Measurements from ENCODE around the gene OR5B2. TPM values are rescaled to one million over a fixed set of nuclear protein-coding genes. Genes with fewer than 3 reads are reported as not detected.

The OR5B2 gene
- total and polyA plus RNA-seq, 2 experiments from 2014 or later = not detected

GRCh38 chr11:58390551-58391063, 37.3 kb downstream of the OR5B2 start:
- Histone ChIP-seq H3K79me2 (replicated peaks; ENCODE audit: insufficient read depth) (no peaks in the 10 kb centered on the region), H3K36me3 (ENCODE audit: insufficient read depth) (no peaks in the 10 kb centered on the region), H3F3A (replicated peaks; ENCODE audit: low read depth) (no peaks in the 10 kb centered on the region), H4K20me1 (replicated peaks; ENCODE audit: insufficient read depth) (no peaks in the 10 kb centered on the region), H3K27me3 (ENCODE audit: insufficient read depth) (no peaks in the 10 kb centered on the region), H3K4me3 (no peak overlapping the region), H2AFZ (no peak overlapping the region), H3K9me2 (ENCODE audit: insufficient read depth) (peaks cover 8% of the 10 kb centered on the region; the same call in 1 of the 2 replicates), H3K27ac (ENCODE audit: low read depth) (no peak overlapping the region), H3K4me2 (no peak overlapping the region), H3K4me1 (ENCODE audit: insufficient read depth) (no peaks in the 10 kb centered on the region)
- H3K27me3 Mint-ChIP-seq (ENCODE audit: insufficient read depth, low read depth, poor library complexity) = no peaks in the 10 kb centered on the region
- DNase-seq (ENCODE audit: low spot score) (no peak), ATAC-seq (no peak)
- H3K9me3 Mint-ChIP-seq = peaks cover 16% of the 10 kb centered on the region
- no peak overlapping the region for H3K4me3 Mint-ChIP-seq
- no peaks in the 10 kb centered on the region for H3K4me1 Mint-ChIP-seq
- no peak for TF ChIP-seq NANOG (IDR thresholded peaks at IDR 0.05; ENCODE audit: borderline replicate concordance)
- no peak for TF ChIP-seq CTCF (conservative IDR thresholded peaks at IDR 0.05; ENCODE audit: low read depth in 2 of 2)
- TF ChIP-seq EZH2phosphoT487 (IDR thresholded peaks at IDR 0.05; ENCODE audit: unreplicated experiment) = no peak
- no peak overlapping the region for H3K27ac Mint-ChIP-seq
- peaks cover 2% of the 10 kb centered on the region; the same call in 1 of the 3 replicates for H3K36me3 Mint-ChIP-seq (ENCODE audit: low read depth)

Other genes with a start within 250 kb of the OR5B2 start
- 0.17 TPM in 1 of 2 replicates, not detected in the other for gene OR9Q2, start 239.1 kb downstream of the OR5B2 start, total RNA-seq (2014; rRNA removed; shearing (Covaris generic))
- gene OR9Q2, start 239.1 kb downstream of the OR5B2 start, polyA plus RNA-seq (2016; fragmentation: Nextera tagmentation; extraction: Ambion mirVana) = not detected in 2 replicates
- gene OR1S2, start 224.0 kb downstream of the OR5B2 start, total RNA-seq (2014; rRNA removed; shearing (Covaris generic)) = not detected in 2 replicates
- not detected in 2 replicates for gene OR1S2, start 224.0 kb downstream of the OR5B2 start, polyA plus RNA-seq (2016; fragmentation: Nextera tagmentation; extraction: Ambion mirVana)
- not detected in 2 replicates for gene OR1S1, start 215.4 kb downstream of the OR5B2 start, total RNA-seq (2014; rRNA removed; shearing (Covaris generic))
- not detected in 2 replicates for gene OR1S1, start 215.4 kb downstream of the OR5B2 start, polyA plus RNA-seq (2016; fragmentation: Nextera tagmentation; extraction: Ambion mirVana)
- gene OR10Q1, start 199.2 kb downstream of the OR5B2 start, total RNA-seq (2014; rRNA removed; shearing (Covaris generic)) = not detected in 2 replicates
- not detected in 2 replicates for gene OR10Q1, start 199.2 kb downstream of the OR5B2 start, polyA plus RNA-seq (2016; fragmentation: Nextera tagmentation; extraction: Ambion mirVana)
- gene OR10W1, start 159.9 kb downstream of the OR5B2 start, total RNA-seq (2014; rRNA removed; shearing (Covaris generic)) = not detected in 2 replicates
- not detected in 2 replicates for gene OR10W1, start 159.9 kb downstream of the OR5B2 start, polyA plus RNA-seq (2016; fragmentation: Nextera tagmentation; extraction: Ambion mirVana)
- not detected in 2 replicates for gene OR5B17, start 69.1 kb downstream of the OR5B2 start, total RNA-seq (2014; rRNA removed; shearing (Covaris generic))
- not detected in 2 replicates for gene OR5B17, start 69.1 kb downstream of the OR5B2 start, polyA plus RNA-seq (2016; fragmentation: Nextera tagmentation; extraction: Ambion mirVana)
- gene OR5B3, start 21.2 kb downstream of the OR5B2 start, total RNA-seq (2014; rRNA removed; shearing (Covaris generic)) = not detected in 2 replicates
- not detected in 2 replicates for gene OR5B3, start 21.2 kb downstream of the OR5B2 start, polyA plus RNA-seq (2016; fragmentation: Nextera tagmentation; extraction: Ambion mirVana)
- not detected in 2 replicates for gene OR5B12, start 14.1 kb upstream of the OR5B2 start, total RNA-seq (2014; rRNA removed; shearing (Covaris generic))
- not detected in 2 replicates for gene OR5B12, start 14.1 kb upstream of the OR5B2 start, polyA plus RNA-seq (2016; fragmentation: Nextera tagmentation; extraction: Ambion mirVana)
- not detected in 2 replicates for gene OR5B21, start 80.0 kb upstream of the OR5B2 start, total RNA-seq (2014; rRNA removed; shearing (Covaris generic))
- gene OR5B21, start 80.0 kb upstream of the OR5B2 start, polyA plus RNA-seq (2016; fragmentation: Nextera tagmentation; extraction: Ambion mirVana) = not detected in 2 replicates
- gene LPXN, start 147.7 kb upstream of the OR5B2 start, total RNA-seq (2014; rRNA removed; shearing (Covaris generic)) = 0.56 and 2.3 TPM in 2 replicates
- gene LPXN, start 147.7 kb upstream of the OR5B2 start, polyA plus RNA-seq (2016; fragmentation: Nextera tagmentation; extraction: Ambion mirVana) = 1.1 and 1.3 TPM in 2 replicates
- 30.0 and 30.2 TPM in 2 replicates for gene ZFP91, start 150.9 kb upstream of the OR5B2 start, total RNA-seq (2014; rRNA removed; shearing (Covaris generic))
- 10.2 and 11.1 TPM in 2 replicates for gene ZFP91, start 150.9 kb upstream of the OR5B2 start, polyA plus RNA-seq (2016; fragmentation: Nextera tagmentation; extraction: Ambion mirVana)
- gene CNTF, start 194.5 kb upstream of the OR5B2 start, total RNA-seq (2014; rRNA removed; shearing (Covaris generic)) = 1.8 and 1.9 TPM in 2 replicates
- 0.24 and 0.26 TPM in 2 replicates for gene CNTF, start 194.5 kb upstream of the OR5B2 start, polyA plus RNA-seq (2016; fragmentation: Nextera tagmentation; extraction: Ambion mirVana)